Measurements from ENCODE around the gene CCDC14.

GRCh38 chr3:123939706-123940105, 21.3 kb downstream of the CCDC14 start:
- TF ChIP-seq, protein P1, sequence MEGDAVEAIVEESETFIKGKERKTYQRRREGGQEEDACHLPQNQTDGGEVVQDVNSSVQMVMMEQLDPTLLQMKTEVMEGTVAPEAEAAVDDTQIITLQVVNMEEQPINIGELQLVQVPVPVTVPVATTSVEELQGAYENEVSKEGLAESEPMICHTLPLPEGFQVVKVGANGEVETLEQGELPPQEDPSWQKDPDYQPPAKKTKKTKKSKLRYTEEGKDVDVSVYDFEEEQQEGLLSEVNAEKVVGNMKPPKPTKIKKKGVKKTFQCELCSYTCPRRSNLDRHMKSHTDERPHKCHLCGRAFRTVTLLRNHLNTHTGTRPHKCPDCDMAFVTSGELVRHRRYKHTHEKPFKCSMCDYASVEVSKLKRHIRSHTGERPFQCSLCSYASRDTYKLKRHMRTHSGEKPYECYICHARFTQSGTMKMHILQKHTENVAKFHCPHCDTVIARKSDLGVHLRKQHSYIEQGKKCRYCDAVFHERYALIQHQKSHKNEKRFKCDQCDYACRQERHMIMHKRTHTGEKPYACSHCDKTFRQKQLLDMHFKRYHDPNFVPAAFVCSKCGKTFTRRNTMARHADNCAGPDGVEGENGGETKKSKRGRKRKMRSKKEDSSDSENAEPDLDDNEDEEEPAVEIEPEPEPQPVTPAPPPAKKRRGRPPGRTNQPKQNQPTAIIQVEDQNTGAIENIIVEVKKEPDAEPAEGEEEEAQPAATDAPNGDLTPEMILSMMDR (IDR thresholded peaks at IDR 0.05 in 4 of 5, conservative IDR thresholded peaks at IDR 0.05 in 1 of 5): no peak
- no peak for TF ChIP-seq POLR2A (IDR thresholded peaks at IDR 0.05)

All from gastrocnemius medialis (tissue), 4 donors.